OCI-LY3 (cell line): ENCODE data around the gene RXRA.

Experiments used
- H2AFZ ChIP-seq: fragments of 200-600, 300-600 bp; shearing (Covaris generic); 2 replicates; pipeline ENCODE4 v1.6.0; 2014; ENCODE audit warnings: antibody characterized with exemption, low read depth, low read length
- H3K27ac ChIP-seq: fragments of 200-600, 300-600 bp; sonication (generic); 2 replicates; pipeline ENCODE4 v1.5.1; 2014; ENCODE audit warnings: mild to moderate bottlenecking, low read length, moderate library complexity, mixed read lengths
- H3K27me3 ChIP-seq: fragments of 200-600, 300-600 bp; sonication (generic); 2 replicates; pipeline ENCODE4 v1.6.1; 2014; ENCODE audit warnings: low read depth, low read length, mixed read lengths
- H3K36me3 ChIP-seq: fragments of 200-600, 300-600 bp; sonication (generic); replicated peaks from 2 replicates; pipeline ENCODE3; 2014; ENCODE audit warnings: low read depth, low read length, mixed read lengths
- H3K4me1 ChIP-seq: fragments of 300-600, 200-600 bp; sonication (generic); 2 replicates; pipeline ENCODE4 v1.6.1; 2014; ENCODE audit warnings: low read length, mixed read lengths
- H3K4me2 ChIP-seq: fragments of 200-600, 300-600 bp; sonication (generic); 2 replicates; pipeline ENCODE4 v1.6.1; 2014; ENCODE audit warnings: low read length, mixed read lengths
- H3K4me3 ChIP-seq: fragments of 300-600, 200-600 bp; sonication (generic); 2 replicates; pipeline ENCODE4 v1.5.1; 2014; ENCODE audit warnings: antibody characterized with exemption, mild to moderate bottlenecking, low read length, moderate library complexity
- H3K79me2 ChIP-seq: fragments of 300-600, 200-600 bp; shearing (Covaris generic); 2 replicates; pipeline ENCODE4 v1.6.1; 2014; ENCODE audit warnings: mild to moderate bottlenecking, low read length, mixed read lengths
- H3K9ac ChIP-seq: fragments of 300-600, 200-600 bp; shearing (Covaris generic); 2 replicates; pipeline ENCODE4 v1.6.0; 2014; ENCODE audit warnings: mild to moderate bottlenecking, low read length, moderate library complexity
- H3K9me3 ChIP-seq: fragments of 200-600, 300-600 bp; shearing (Covaris generic); 2 replicates; pipeline ENCODE4 v1.6.1; 2014; ENCODE audit warnings: low read length, mixed read lengths; ENCODE audit not compliant: insufficient read depth
- H4K20me1 ChIP-seq: fragments of 200-600, 300-600 bp; sonication (generic); 2 replicates; pipeline ENCODE4 v1.6.1; 2016; ENCODE audit warnings: low read length, mixed read lengths; ENCODE audit not compliant: insufficient read depth
- EZH2phosphoT487 ChIP-seq: fragments of 200-600 bp; shearing (Covaris generic); IDR thresholded peaks from 2 replicates; pipeline ENCODE4 v1.6.1; 2018; ENCODE audit warnings: antibody characterized with exemption, mixed run types, low read depth
- TF ChIP-seq, protein P1 (sequence below): fragments of 200-600, 300-600 bp; sonication (generic); IDR thresholded peaks from 2 replicates; pipeline ENCODE4 v1.5.1; 2014; ENCODE audit warnings: antibody characterized with exemption, low read length, low read depth

The RXRA gene

DNA sequence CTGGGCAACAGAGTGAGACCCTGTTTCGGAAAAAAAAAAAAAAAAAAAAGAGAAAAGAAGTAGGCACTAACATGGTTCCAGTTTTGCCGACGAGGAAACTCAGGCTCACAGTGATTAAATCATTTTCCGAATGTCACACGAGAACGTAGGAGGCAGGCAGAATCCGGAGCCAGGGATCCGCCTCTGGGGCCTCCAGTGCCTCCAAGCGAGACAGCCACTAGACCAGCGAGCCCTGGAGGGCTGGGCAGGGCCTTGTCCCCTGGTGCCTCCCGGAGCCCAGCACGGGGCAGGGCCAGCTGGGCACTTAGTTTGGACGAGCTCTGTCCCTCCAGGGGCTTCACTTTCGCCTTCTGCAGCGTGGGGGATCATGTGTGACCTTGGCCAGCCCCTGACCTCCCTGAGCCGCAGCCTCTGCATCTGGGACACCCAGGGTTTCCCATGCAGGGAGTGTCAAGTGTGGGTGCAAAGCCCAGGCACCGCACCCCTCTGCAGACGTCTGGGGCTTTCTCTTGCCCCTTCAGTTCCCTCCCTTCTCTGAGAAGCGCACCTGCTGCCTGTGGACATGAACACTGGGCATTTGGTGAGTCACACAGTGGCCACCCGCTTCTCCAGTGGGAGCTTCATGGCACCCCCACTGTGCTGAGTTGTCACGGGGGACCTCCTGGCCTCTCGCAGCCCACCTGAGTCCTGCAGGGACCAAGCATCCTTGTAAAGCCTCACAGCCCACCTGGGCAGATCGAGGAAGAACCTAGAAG, 80.3 kb downstream of the RXRA start:
- Histone ChIP-seq H4K20me1 (peaks cover 80% of the 10 kb centered on the region), H3K27ac (peak overlapping the region; percentile 32), H2AFZ (no peak overlapping the region), H3K27me3 (no peaks in the 10 kb centered on the region), H3K9ac (peak overlapping the region; percentile 41), H3K79me2 (peaks cover 6% of the 10 kb centered on the region; the same call in 1 of the 2 replicates), H3K4me3 (peak overlapping the region; percentile 68), H3K36me3 (peaks cover 37% of the 10 kb centered on the region), H3K4me1 (peaks cover 54% of the 10 kb centered on the region), H3K9me3 (no peaks in the 10 kb centered on the region), H3K4me2 (peak overlapping the region; percentile 95)
- TF ChIP-seq, protein P1, sequence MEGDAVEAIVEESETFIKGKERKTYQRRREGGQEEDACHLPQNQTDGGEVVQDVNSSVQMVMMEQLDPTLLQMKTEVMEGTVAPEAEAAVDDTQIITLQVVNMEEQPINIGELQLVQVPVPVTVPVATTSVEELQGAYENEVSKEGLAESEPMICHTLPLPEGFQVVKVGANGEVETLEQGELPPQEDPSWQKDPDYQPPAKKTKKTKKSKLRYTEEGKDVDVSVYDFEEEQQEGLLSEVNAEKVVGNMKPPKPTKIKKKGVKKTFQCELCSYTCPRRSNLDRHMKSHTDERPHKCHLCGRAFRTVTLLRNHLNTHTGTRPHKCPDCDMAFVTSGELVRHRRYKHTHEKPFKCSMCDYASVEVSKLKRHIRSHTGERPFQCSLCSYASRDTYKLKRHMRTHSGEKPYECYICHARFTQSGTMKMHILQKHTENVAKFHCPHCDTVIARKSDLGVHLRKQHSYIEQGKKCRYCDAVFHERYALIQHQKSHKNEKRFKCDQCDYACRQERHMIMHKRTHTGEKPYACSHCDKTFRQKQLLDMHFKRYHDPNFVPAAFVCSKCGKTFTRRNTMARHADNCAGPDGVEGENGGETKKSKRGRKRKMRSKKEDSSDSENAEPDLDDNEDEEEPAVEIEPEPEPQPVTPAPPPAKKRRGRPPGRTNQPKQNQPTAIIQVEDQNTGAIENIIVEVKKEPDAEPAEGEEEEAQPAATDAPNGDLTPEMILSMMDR, result no peak
- TF ChIP-seq EZH2phosphoT487, result no peak

DNA sequence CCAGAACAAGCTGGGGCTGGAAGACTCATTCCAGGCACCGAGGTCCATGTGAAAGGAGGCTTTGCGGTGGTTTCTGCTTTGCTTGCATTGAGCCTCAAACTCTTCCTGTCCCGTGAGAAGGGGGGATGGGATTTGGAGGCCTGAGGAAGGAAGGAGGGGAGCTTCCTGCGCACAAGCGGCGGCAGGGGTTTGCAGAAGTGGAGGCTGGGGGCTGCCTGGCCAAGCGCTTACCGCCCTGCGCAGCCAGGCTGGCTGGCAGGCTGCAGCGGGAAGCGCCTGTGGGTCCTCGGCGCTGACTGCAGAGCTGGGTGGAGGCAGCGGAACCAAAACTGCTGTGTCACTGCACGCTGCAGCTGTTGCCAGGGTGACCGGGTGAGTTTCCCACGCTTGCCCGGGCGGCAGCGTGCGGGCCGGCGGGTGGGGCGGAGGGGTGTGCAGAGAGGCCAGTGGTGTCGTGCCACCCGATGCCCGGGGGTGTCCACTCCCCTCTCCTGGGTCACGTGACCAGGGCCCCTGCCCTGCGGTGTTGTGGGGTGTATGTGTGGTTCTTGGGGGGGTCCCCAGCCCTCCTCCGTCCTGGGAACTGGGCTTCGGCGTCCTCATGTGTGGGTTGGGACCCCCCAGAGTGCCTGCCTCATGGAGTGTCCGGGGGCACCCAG, 81.0 kb downstream of the RXRA start:
- Histone ChIP-seq H3K79me2 (peaks cover 6% of the 10 kb centered on the region; the same call in 1 of the 2 replicates), H3K27ac (peak overlapping the region; percentile 32), H3K4me1 (peaks cover 54% of the 10 kb centered on the region), H3K27me3 (no peaks in the 10 kb centered on the region), H3K36me3 (peaks cover 37% of the 10 kb centered on the region), H4K20me1 (peaks cover 80% of the 10 kb centered on the region), H2AFZ (no peak overlapping the region), H3K4me2 (peak overlapping the region; percentile 95), H3K4me3 (peak overlapping the region; percentile 68), H3K9me3 (no peaks in the 10 kb centered on the region), H3K9ac (peak overlapping the region; percentile 41)
- TF ChIP-seq EZH2phosphoT487, result no peak
- TF ChIP-seq, protein P1, result no peak

DNA sequence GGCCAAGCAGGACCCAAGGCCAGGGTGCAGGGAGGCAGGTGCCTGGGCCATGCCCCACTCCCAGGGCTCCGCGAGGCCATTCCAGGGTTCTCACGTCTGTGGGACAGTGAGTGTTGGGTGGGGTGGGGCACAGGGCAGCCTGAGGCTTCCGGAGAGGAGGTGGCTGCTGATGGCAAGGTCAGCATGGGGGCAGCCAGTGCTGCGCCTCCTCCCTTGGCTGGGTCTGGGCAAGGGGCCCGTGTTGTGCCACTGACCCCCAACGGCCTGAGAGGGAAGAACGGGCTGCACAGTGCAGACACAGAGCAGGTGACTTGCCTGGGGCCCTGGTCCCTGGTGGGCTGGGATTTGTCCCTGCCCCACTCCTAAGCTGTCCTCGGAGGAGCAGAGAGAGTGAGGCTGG, 82.1 kb downstream of the RXRA start:
- Histone ChIP-seq H3K36me3 (peaks cover 32% of the 10 kb centered on the region), H3K27ac (no peak overlapping the region)

More for the DNA sequence above, 82.1 kb downstream of the RXRA start:
- Histone ChIP-seq H2AFZ (no peak overlapping the region), H3K27me3 (no peaks in the 10 kb centered on the region), H3K4me2 (no peak overlapping the region), H3K4me3 (no peak overlapping the region), H3K9me3 (no peaks in the 10 kb centered on the region), H3K79me2 (peaks cover 6% of the 10 kb centered on the region; the same call in 1 of the 2 replicates), H3K9ac (no peak overlapping the region), H4K20me1 (peaks cover 79% of the 10 kb centered on the region), H3K4me1 (peaks cover 46% of the 10 kb centered on the region)
- TF ChIP-seq, protein P1, result no peak
